ENCODE data around the gene ZNF217. TPM values are rescaled to one million over a fixed set of nuclear protein-coding genes. Genes with fewer than 3 reads are reported as not detected.
"Not testable (repeated sequence)": the region's sequence is repeated elsewhere in the genome, so short reads cannot be mapped to it uniquely, and the experiment has no call there.

ZNF217 gene
- total and polyA plus RNA-seq, 10 of the 15 experiments (the other 5 are each of a cell fraction or from before 2014, with no cell fraction given), result 8.5 to 76.6 (median 40.6) TPM

- H3K36me3 ChIP-seq (ENCODE audit: control insufficient read depth in 2 of 2, insufficient read depth in 2 of 2, low read length in 1 of 2); H3K9ac ChIP-seq (ENCODE audit: control insufficient read depth, insufficient read depth, low read length); DNase-seq (ENCODE audit: low read depth, low spot score); H4K20me1 ChIP-seq (ENCODE audit: control insufficient read depth, insufficient read depth); H3K4me3 ChIP-seq; FAIRE-seq; H3K9me3 ChIP-seq (replicated peaks; ENCODE audit: control insufficient read depth, insufficient read depth, low read length); H2AFZ ChIP-seq (ENCODE audit: control insufficient read depth, low read depth, low read length); BruUV-seq (replicated peaks); H3K27me3 ChIP-seq (replicated peaks in 1 of 2; ENCODE audit: control insufficient read depth in 2 of 2, insufficient read depth in 2 of 2, low read length in 1 of 2); H3K4me2 ChIP-seq (ENCODE audit: control insufficient read depth, insufficient read depth); ATAC-seq; in situ Hi-C loops (cut with MboI): not testable (repeated sequence)
- H3K4me1 ChIP-seq (ENCODE audit: control insufficient read depth, insufficient read depth, low read length), result peaks cover 15% of the 10 kb centered on the region
- H3K79me2 ChIP-seq (ENCODE audit: control insufficient read depth, insufficient read depth, low read length), result peaks cover 26% of the 10 kb centered on the region
- WGBS (ENCODE audit: insufficient coverage, insufficient replicate concordance, low lambda C conversion rate, missing lambda C conversion rate), result 88% methylated on average over 8 of the region's 8 CpGs
- intact Hi-C loops (cut with micrococcal nuclease; ENCODE audit: unreplicated experiment), result loop anchor here (5.0 kb wide), 1 partner anchor 40 kb away; no protein-coding TSS in a partner anchor
- ChIA-PET RAD21 (ENCODE audit: unreplicated experiment) (interaction anchor here (0.8 to 5.8 kb wide), 5 partner anchors 10 to 305 kb away, joined by 3 to 79 read pairs (median 4); no protein-coding TSS in a partner anchor), POLR2A (interaction anchor here (0.8 to 5.6 kb wide), 6 partner anchors 12 to 322 kb away, joined by 3 to 84 read pairs (median 4); no protein-coding TSS in a partner anchor), SMC1A (ENCODE audit: uncharacterized antibody, unreplicated experiment) (interaction anchor here (0.5 to 6.1 kb wide), 13 partner anchors 10 to 327 kb away, joined by 3 to 94 read pairs (median 4); no protein-coding TSS in a partner anchor), CTCF (interaction anchor here (1.1 to 5.3 kb wide), 4 partner anchors 10 to 312 kb away, joined by 4 to 46 read pairs (median 4); no protein-coding TSS in a partner anchor)
- 0 out of 2 replicates have a peak, but pooled peaks have one; percentile 15 for TF ChIP-seq NFXL1 (IDR thresholded peaks at IDR 0.05; ENCODE audit: borderline replicate concordance)
- H3K27ac ChIP-seq (ENCODE audit: control insufficient read depth, insufficient read depth), result peak overlapping the region; percentile 87
Measured at GRCh38 chr20:53612289-53612688, 18.6 kb upstream of the ZNF217 start.

- peak; percentile 84 for ATAC-seq
- WGBS (ENCODE audit: insufficient coverage, insufficient replicate concordance, low lambda C conversion rate, missing lambda C conversion rate), result under 1% methylated on average over 8 of the region's 8 CpGs
- in situ Hi-C loops (cut with MboI), result no loop called here
- Histone ChIP-seq H3K79me2 (ENCODE audit: control insufficient read depth, insufficient read depth, low read length) (peaks cover 29% of the 10 kb centered on the region), H3K36me3 (ENCODE audit: control insufficient read depth in 2 of 2, insufficient read depth in 2 of 2, low read length in 1 of 2) (no peaks in the 10 kb centered on the region), H3K27ac (ENCODE audit: control insufficient read depth, insufficient read depth) (peak overlapping the region; percentile 87), H4K20me1 (ENCODE audit: control insufficient read depth, insufficient read depth) (no peaks in the 10 kb centered on the region), H3K9ac (ENCODE audit: control insufficient read depth, insufficient read depth, low read length) (peak overlapping the region; percentile 71), H3K4me2 (ENCODE audit: control insufficient read depth, insufficient read depth) (peak overlapping the region; percentile 88), H3K9me3 (replicated peaks; ENCODE audit: control insufficient read depth, insufficient read depth, low read length) (no peaks in the 10 kb centered on the region; the same call in 2 of the 3 replicates), H3K4me1 (ENCODE audit: control insufficient read depth, insufficient read depth, low read length) (peaks cover 15% of the 10 kb centered on the region), H3K4me3 (peak overlapping the region; percentile 15; the same call in 1 of the 2 replicates), H3K27me3 (replicated peaks in 1 of 2; ENCODE audit: control insufficient read depth in 2 of 2, insufficient read depth in 2 of 2, low read length in 1 of 2) (no peaks in the 10 kb centered on the region), H2AFZ (ENCODE audit: control insufficient read depth, low read depth, low read length) (peak overlapping the region; percentile 62)
- peak; percentile 82 for DNase-seq (ENCODE audit: low read depth, low spot score)
- no TSS peak for BruUV-seq (replicated peaks)
- ChIA-PET CTCF (interaction anchor here (0.5 to 5.3 kb wide), 4 partner anchors 11 to 313 kb away, joined by 3 to 46 read pairs (median 4); no protein-coding TSS in a partner anchor), RAD21 (ENCODE audit: unreplicated experiment) (interaction anchor here (0.7 to 5.8 kb wide), 10 partner anchors 11 to 305 kb away, joined by 3 to 79 read pairs (median 6); no protein-coding TSS in a partner anchor), POLR2A (interaction anchor here (0.7 to 5.6 kb wide), 11 partner anchors 8 to 323 kb away, joined by 3 to 84 read pairs (median 4); no protein-coding TSS in a partner anchor), SMC1A (ENCODE audit: uncharacterized antibody, unreplicated experiment) (interaction anchor here (0.8 to 6.1 kb wide), 19 partner anchors 8 to 328 kb away, joined by 3 to 94 read pairs (median 4); no protein-coding TSS in a partner anchor)
- peak; percentile 92 for FAIRE-seq
- intact Hi-C loops (cut with micrococcal nuclease; ENCODE audit: unreplicated experiment), result loop anchor here (5.0 kb wide), 1 partner anchor 41 kb away; no protein-coding TSS in a partner anchor
- TF ChIP-seq NBN (IDR thresholded peaks at IDR 0.05), result peak; percentile 59
- no peak for TF ChIP-seq RBBP5 (conservative IDR thresholded peaks at IDR 0.05)
- no peak for TF ChIP-seq GABPA (IDR thresholded peaks at IDR 0.05; ENCODE audit: low read depth)
- no peak for TF ChIP-seq YY1 (IDR thresholded peaks at IDR 0.05; ENCODE audit: low read depth, low read length)
- no peak for TF ChIP-seq SP1 (IDR thresholded peaks at IDR 0.05; ENCODE audit: low read depth, low read length)
- TF ChIP-seq PAX8 (IDR thresholded peaks at IDR 0.05), result no peak
- peak; percentile 92 for TF ChIP-seq IKZF1 (conservative IDR thresholded peaks at IDR 0.05)
- TF ChIP-seq, protein P1, sequence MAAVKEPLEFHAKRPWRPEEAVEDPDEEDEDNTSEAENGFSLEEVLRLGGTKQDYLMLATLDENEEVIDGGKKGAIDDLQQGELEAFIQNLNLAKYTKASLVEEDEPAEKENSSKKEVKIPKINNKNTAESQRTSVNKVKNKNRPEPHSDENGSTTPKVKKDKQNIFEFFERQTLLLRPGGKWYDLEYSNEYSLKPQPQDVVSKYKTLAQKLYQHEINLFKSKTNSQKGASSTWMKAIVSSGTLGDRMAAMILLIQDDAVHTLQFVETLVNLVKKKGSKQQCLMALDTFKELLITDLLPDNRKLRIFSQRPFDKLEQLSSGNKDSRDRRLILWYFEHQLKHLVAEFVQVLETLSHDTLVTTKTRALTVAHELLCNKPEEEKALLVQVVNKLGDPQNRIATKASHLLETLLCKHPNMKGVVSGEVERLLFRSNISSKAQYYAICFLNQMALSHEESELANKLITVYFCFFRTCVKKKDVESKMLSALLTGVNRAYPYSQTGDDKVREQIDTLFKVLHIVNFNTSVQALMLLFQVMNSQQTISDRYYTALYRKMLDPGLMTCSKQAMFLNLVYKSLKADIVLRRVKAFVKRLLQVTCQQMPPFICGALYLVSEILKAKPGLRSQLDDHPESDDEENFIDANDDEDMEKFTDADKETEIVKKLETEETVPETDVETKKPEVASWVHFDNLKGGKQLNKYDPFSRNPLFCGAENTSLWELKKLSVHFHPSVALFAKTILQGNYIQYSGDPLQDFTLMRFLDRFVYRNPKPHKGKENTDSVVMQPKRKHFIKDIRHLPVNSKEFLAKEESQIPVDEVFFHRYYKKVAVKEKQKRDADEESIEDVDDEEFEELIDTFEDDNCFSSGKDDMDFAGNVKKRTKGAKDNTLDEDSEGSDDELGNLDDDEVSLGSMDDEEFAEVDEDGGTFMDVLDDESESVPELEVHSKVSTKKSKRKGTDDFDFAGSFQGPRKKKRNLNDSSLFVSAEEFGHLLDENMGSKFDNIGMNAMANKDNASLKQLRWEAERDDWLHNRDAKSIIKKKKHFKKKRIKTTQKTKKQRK (IDR thresholded peaks at IDR 0.05; ENCODE audit: low read depth, low read length), result no peak
- no peak; the same call in 1 of the 2 replicates for TF ChIP-seq BACH1 (IDR thresholded peaks at IDR 0.05; ENCODE audit: borderline replicate concordance)
- no peak for TF ChIP-seq HDAC2 (IDR thresholded peaks at IDR 0.05)
- no peak for TF ChIP-seq FOS (IDR thresholded peaks at IDR 0.05; ENCODE audit: borderline replicate concordance, extremely low read depth, insufficient read length)
- TF ChIP-seq RCOR1 (conservative IDR thresholded peaks at IDR 0.05; ENCODE audit: low read depth, low read length), result no peak
- TF ChIP-seq BMI1 (IDR thresholded peaks at IDR 0.05; ENCODE audit: borderline replicate concordance), result no peak; the same call in 1 of the 2 replicates
- no peak for TF ChIP-seq CHD1 (IDR thresholded peaks at IDR 0.05; ENCODE audit: low read depth, low read length)
Measured at GRCh38 chr20:53611449-53611894, 17.8 kb upstream of the ZNF217 start.

All from GM12878 (cell line).